H1 (cell line): ENCODE measurements around the gene VGLL3. TPM values are rescaled to one million over a fixed set of nuclear protein-coding genes. Genes with fewer than 3 reads are reported as not detected.

ENCODE experiments used
- CTCF ChIA-PET: fragments of 300-600 bp; sonication (Branson Sonifier 250); formaldehyde crosslinking; loops from one replicate; lab custom pipeline; 2021; ENCODE audit not compliant: partially characterized antibody; lab: Charles Lee
- POLR2A ChIA-PET: fragments of 300-600 bp; sonication (Branson Sonifier 250); formaldehyde crosslinking; loops from one replicate; lab custom pipeline; 2021; ENCODE audit warnings: inconsistent platforms; ENCODE audit not compliant: partially characterized antibody; lab: Charles Lee
- DNase-seq, 2 experiments: peaks; one replicate each; pipeline versions ENCODE4 v3.0.0 to v3.0.0-alpha.2; 2010 to 2022; ENCODE audit warnings: low spot score in 2 of 2, low read depth in 1 of 2, mixed read lengths in 1 of 2
- FAIRE-seq: peaks from 2 replicates; lab custom pipeline; 2011; peaks lifted over from hg19 to GRCh38; lab: Jason Lieb, UNC
- H2AFZ ChIP-seq: 2 replicates; pipeline ENCODE4 v1.8.1; 2012; ENCODE audit warnings: low read length, inconsistent platforms
- H2AK5ac ChIP-seq: 2 replicates; pipeline ENCODE4 v1.6.1; 2013; ENCODE audit warnings: low read depth, low read length
- H2BK120ac ChIP-seq: replicated peaks from 2 replicates; pipeline ENCODE3; 2013; ENCODE audit warnings: low read depth, low read length, inconsistent platforms
- H2BK12ac ChIP-seq: 2 replicates; pipeline ENCODE4 v1.6.1; 2013; ENCODE audit warnings: low read depth, low read length
- H2BK15ac ChIP-seq: 2 replicates; pipeline ENCODE4 v1.6.1; 2013; ENCODE audit warnings: low read length
- H2BK20ac ChIP-seq: 2 replicates; pipeline ENCODE4 v1.6.1; 2013; ENCODE audit warnings: low read length
- H2BK5ac ChIP-seq: 2 replicates; pipeline ENCODE4 v1.6.1; 2013; ENCODE audit warnings: low read depth, low read length
- H3K14ac ChIP-seq: 2 replicates; pipeline ENCODE4 v1.6.1; 2013; ENCODE audit warnings: inconsistent platforms; ENCODE audit not compliant: insufficient read length
- H3K18ac ChIP-seq: 2 replicates; pipeline ENCODE4 v1.6.1; 2013; ENCODE audit warnings: low read length; ENCODE audit errors: extremely low read depth
- H3K23ac ChIP-seq: 2 replicates; pipeline ENCODE4 v1.6.1; 2013; ENCODE audit warnings: inconsistent platforms; ENCODE audit not compliant: insufficient read length
- H3K23me2 ChIP-seq: 2 replicates; pipeline ENCODE4 v1.6.1; 2013; ENCODE audit warnings: low read depth, low read length
- H3K27ac ChIP-seq: 2 replicates; pipeline ENCODE4 v1.6.1; 2011; ENCODE audit warnings: low read depth, low read length, inconsistent platforms
- H3K27me3 ChIP-seq, 4 experiments: replicated peaks in 1 of 4; 1 replicate in 1 of 4; 2 replicates in 3 of 4; pipeline versions ENCODE4 v1.6.1 to v1.8.1; 2011 to 2013; ENCODE audit warnings: low read length in 3 of 4, mild to moderate bottlenecking in 3 of 4, inconsistent platforms in 2 of 4, mixed read lengths in 2 of 4, moderate library complexity in 1 of 4; ENCODE audit not compliant: control insufficient read depth in 3 of 4, insufficient read depth in 3 of 4; ENCODE audit errors: extremely low read depth in 1 of 4
- H3K36me3 ChIP-seq, 4 experiments: 2 replicates each; pipeline versions ENCODE4 v1.6.1 to v1.8.1; 2011 to 2013; ENCODE audit warnings: mild to moderate bottlenecking in 4 of 4, low read length in 3 of 4, moderate library complexity in 2 of 4, control low read depth in 1 of 4, inconsistent platforms in 1 of 4; ENCODE audit not compliant: insufficient read depth in 4 of 4, control insufficient read depth in 2 of 4
- H3K4ac ChIP-seq: replicated peaks from 2 replicates; pipeline ENCODE3; 2013; ENCODE audit warnings: low read length, low read depth, mixed read lengths, inconsistent platforms; ENCODE audit not compliant: insufficient read length
- H3K4me1 ChIP-seq, 4 experiments: replicated peaks in 1 of 4; 1 replicate in 1 of 4; 2 replicates in 3 of 4; pipeline versions ENCODE4 v1.6.1 to v1.8.1; 2011 to 2013; ENCODE audit warnings: low read length in 3 of 4, inconsistent platforms in 2 of 4, mixed read lengths in 1 of 4; ENCODE audit not compliant: insufficient read depth in 4 of 4, control insufficient read depth in 3 of 4
- H3K4me2 ChIP-seq, 2 experiments: 2 replicates each; pipeline versions ENCODE4 v1.6.1 to v1.8.1; 2011 to 2013; ENCODE audit warnings: low read depth in 2 of 2, low read length in 2 of 2, control low read depth in 1 of 2, inconsistent platforms in 1 of 2, mild to moderate bottlenecking in 1 of 2; ENCODE audit not compliant: insufficient read depth in 1 of 2
- H3K4me3 ChIP-seq, 4 experiments: fragments of 200-600, 300-600 bp in 1 of 4; sonication (generic), shearing (Covaris generic), sonication (Bioruptor Twin) in 1 of 4; 2 replicates each; pipeline versions ENCODE4 v1.5.1 to v1.8.1; 2011 to 2016; ENCODE audit warnings: low read length in 4 of 4, low read depth in 3 of 4, control low read depth in 2 of 4, inconsistent platforms in 2 of 4, mild to moderate bottlenecking in 2 of 4, mixed read lengths in 1 of 4, moderate library complexity in 1 of 4; ENCODE audit not compliant: insufficient read depth in 2 of 4; ENCODE audit errors: extremely low read depth in 1 of 4
- H3K56ac ChIP-seq: replicated peaks from 2 replicates; pipeline ENCODE3; 2013; ENCODE audit warnings: low read depth, mild to moderate bottlenecking, mixed read lengths, low read length, inconsistent platforms; ENCODE audit not compliant: insufficient read length
- H3K79me1 ChIP-seq: 2 replicates; pipeline ENCODE4 v1.6.1; 2013; ENCODE audit warnings: low read depth, low read length, control low read depth
- H3K79me2 ChIP-seq, 2 experiments: 2 replicates each; pipeline versions ENCODE4 v1.6.1 to v1.8.1; 2012 to 2013; ENCODE audit warnings: low read length in 2 of 2, mild to moderate bottlenecking in 2 of 2, inconsistent platforms in 1 of 2; ENCODE audit not compliant: insufficient read depth in 2 of 2, control insufficient read depth in 1 of 2
- H3K9ac ChIP-seq, 4 experiments: replicated peaks in 1 of 4; 1 replicate in 1 of 4; 2 replicates in 3 of 4; pipeline versions ENCODE4 v1.6.1 to v1.8.1; 2011 to 2013; ENCODE audit warnings: low read depth in 3 of 4, low read length in 3 of 4, control low read depth in 2 of 4, mild to moderate bottlenecking in 2 of 4, moderate library complexity in 2 of 4, inconsistent platforms in 1 of 4; ENCODE audit errors: extremely low read depth in 1 of 4
- H3K9me3 ChIP-seq, 2 experiments: 2 replicates each; pipeline versions ENCODE4 v1.6.1 to v1.8.1; 2012 to 2013; ENCODE audit warnings: mild to moderate bottlenecking in 2 of 2, moderate library complexity in 2 of 2, control low read depth in 1 of 2, inconsistent platforms in 1 of 2, low read depth in 1 of 2, low read length in 1 of 2, mixed read lengths in 1 of 2; ENCODE audit not compliant: insufficient read depth in 2 of 2
- H4K20me1 ChIP-seq, 2 experiments: replicated peaks in 1 of 2; 2 replicates each; pipeline versions ENCODE3 to v1.8.1; 2011 to 2013; ENCODE audit warnings: inconsistent platforms in 2 of 2, low read length in 2 of 2, mild to moderate bottlenecking in 1 of 2; ENCODE audit not compliant: insufficient read depth in 2 of 2, control insufficient read depth in 1 of 2
- H4K5ac ChIP-seq: 2 replicates; pipeline ENCODE4 v1.6.1; 2013; ENCODE audit warnings: low read length, low read depth, mixed read lengths, inconsistent platforms; ENCODE audit not compliant: insufficient read length
- H4K8ac ChIP-seq: 2 replicates; pipeline ENCODE4 v1.8.0; 2013; ENCODE audit warnings: mild to moderate bottlenecking, moderate library complexity, low read length, inconsistent platforms; ENCODE audit not compliant: insufficient read depth; ENCODE audit errors: extremely low read depth
- H4K91ac ChIP-seq: replicated peaks from 2 replicates; pipeline ENCODE3; 2013; ENCODE audit warnings: low read length, mixed read lengths, inconsistent platforms; ENCODE audit not compliant: insufficient read length
- CBX5 ChIP-seq: fragments of 300-800, 300-1000 bp; sonication (generic); IDR thresholded peaks from 2 replicates; pipeline ENCODE4 v1.7.1; 2016; ENCODE audit warnings: antibody characterized with exemption, low read length, low read depth
- CEBPB ChIP-seq: IDR thresholded peaks from 2 replicates; pipeline ENCODE4 v1.6.1; 2012; ENCODE audit warnings: low read depth, low read length
- CREB1 ChIP-seq: IDR thresholded peaks from 2 replicates; pipeline ENCODE4 v1.6.1; 2012; ENCODE audit warnings: inconsistent platforms
- FOSL1 ChIP-seq: IDR thresholded peaks from 2 replicates; pipeline ENCODE4 v1.6.1; 2011; ENCODE audit warnings: mild to moderate bottlenecking, low read depth, low read length, moderate library complexity; ENCODE audit not compliant: insufficient read depth
- JUND ChIP-seq: IDR thresholded peaks from 2 replicates; pipeline ENCODE4 v1.6.1; 2011; ENCODE audit warnings: mild to moderate bottlenecking, improper control_type of control experiment, low read length
- POLR2AphosphoS5 ChIP-seq: IDR thresholded peaks from 2 replicates; pipeline ENCODE4 v1.6.1; 2011; ENCODE audit warnings: low read depth, low read length
- POU5F1 ChIP-seq: IDR thresholded peaks from 2 replicates; pipeline ENCODE4 v1.6.1; 2011; ENCODE audit warnings: low read depth, mild to moderate bottlenecking, low read length, moderate library complexity
- RFX5 ChIP-seq: IDR thresholded peaks from 2 replicates; pipeline ENCODE4 v1.6.1; 2011; ENCODE audit warnings: low read depth, low read length, improper control_type of control experiment, borderline replicate concordance
- RXRA ChIP-seq: IDR thresholded peaks from 2 replicates; pipeline ENCODE4 v1.6.1; 2011; ENCODE audit warnings: low read depth, mild to moderate bottlenecking, low read length, moderate library complexity; ENCODE audit not compliant: insufficient read depth
- SIN3A ChIP-seq, 2 experiments: IDR thresholded peaks in 1 of 2; conservative IDR thresholded peaks in 1 of 2; 2 replicates each; pipeline ENCODE4 v1.6.1; 2011 to 2012; ENCODE audit warnings: low read length in 2 of 2, improper control_type of control experiment in 1 of 2, low read depth in 1 of 2, mild to moderate bottlenecking in 1 of 2
- WGBS, 2 experiments: shearing (Covaris generic) in 1 of 2; methylation state at CpG; one replicate each; pipeline versions ENCODE4 v1.1.6 to v1.1.7; 2013 to 2015; ENCODE audit warnings: low lambda C conversion rate in 2 of 2, mixed read lengths in 2 of 2, inconsistent platforms in 1 of 2, low coverage in 1 of 2, missing lambda C conversion rate in 1 of 2; ENCODE audit not compliant: insufficient replicate concordance in 2 of 2, insufficient coverage in 1 of 2, insufficient read length in 1 of 2; ENCODE audit errors: extremely low coverage in 1 of 2, missing lambda C conversion rate in 1 of 2; 5-methylcytosine and 5-hydroxymethylcytosine counted together
- polyA plus RNA-seq, 7 experiments: library from polyadenylated mRNA; depleted of rRNA in 3 of 7; stranded (reverse) in 5 of 7; unstranded in 2 of 7; fragments of >200 nt in 5 of 7; fragments of 200-250 nt in 2 of 7; gene quantifications; 1 replicate in 5 of 7; 2 replicates in 1 of 7; 4 replicates in 1 of 7; pipeline versions ENCODE4 v1.2.1 to v1.2.3, GENCODE V29; 2011 to 2013; ENCODE audit warnings: missing spikeins in 2 of 7, mixed read lengths in 2 of 7
- total RNA-seq: library from RNA; stranded (reverse); fragmentation: NEBNext Ultra II Directional; extraction: Animal tissue kit (Norgen Biotek cat#: 25700); gene quantifications from 2 replicates; pipeline ENCODE4 v1.2.1, GENCODE V29; 2021

Gene VGLL3
- total and polyA plus RNA-seq, 2 of the 8 experiments (the other 6 are each of a cell fraction or from before 2014, with no cell fraction given): 13.4 to 24.2 TPM

- Histone ChIP-seq H2BK120ac (no peak overlapping the region), H3K9me3 (no peaks in the 10 kb centered on the region), H3K23ac (no peak overlapping the region), H3K9ac (no peak overlapping the region), H2BK5ac (no peak overlapping the region), H2AFZ (no peak overlapping the region), H3K4me3 (peak overlapping the region; percentile 70 to 80 (median 77); a peak in 7 of 8 replicates), H3K4me1 (peaks cover 0 to 6% (median 2%) of the 10 kb centered on the region in 4 experiments; a peak in 5 of 7 replicates), H4K91ac (no peak overlapping the region), H2AK5ac (no peak overlapping the region), H4K8ac (no peak overlapping the region), H3K4me2 (peak overlapping the region; percentile 88 to 96), H3K18ac (no peak overlapping the region), H3K27me3 (peaks cover 0 to 8% (median 3%) of the 10 kb centered on the region in 4 experiments; a peak in 4 of 7 replicates), H4K5ac (no peak overlapping the region), H3K14ac (no peak overlapping the region), H4K20me1 (no peaks in the 10 kb centered on the region), H3K4ac (no peak overlapping the region), H3K56ac (no peak overlapping the region), H3K79me2 (peaks cover 0 to 12% of the 10 kb centered on the region in 2 experiments; a peak in 2 of 4 replicates), H3K27ac (no peak overlapping the region), H3K23me2 (peaks cover 10% of the 10 kb centered on the region), H3K36me3 (no peaks in the 10 kb centered on the region), H2BK20ac (no peak overlapping the region), H2BK15ac (no peak overlapping the region), H3K79me1 (no peaks in the 10 kb centered on the region; the same call in 1 of the 2 replicates), H2BK12ac (no peak overlapping the region; the same call in 1 of the 2 replicates)
- 83% methylated on average over 7 of the region's 7 CpGs; no CpG with 5 or more reads in 1 of the 2 experiments for WGBS, 2 experiments
- DNase-seq (no peak), FAIRE-seq (no peak)
- POLR2A ChIA-PET: no interaction called here
- CTCF ChIA-PET: no interaction called here
- no peak for TF ChIP-seq POLR2AphosphoS5
- TF ChIP-seq POU5F1: no peak
- no peak for TF ChIP-seq CEBPB
- no peak for TF ChIP-seq SIN3A (conservative IDR thresholded peaks at IDR 0.05 in 1 of 2, IDR thresholded peaks at IDR 0.05 in 1 of 2; ENCODE audit: low read depth in 1 of 2, low read length in 2 of 2)
- TF ChIP-seq FOSL1: no peak
- no peak for TF ChIP-seq RXRA
- no peak for TF ChIP-seq RFX5
- no peak for TF ChIP-seq JUND
- TF ChIP-seq CBX5: no peak
- no peak for TF ChIP-seq CREB1
Observed at GRCh38 chr3:86989611-86990010, 1.3 kb downstream of the VGLL3 start.
